Ishikawa (cell line): ENCODE data around the gene TMEM200A.

Source experiments
- CEBPB ChIP-seq: IDR thresholded peaks from 2 replicates; pipeline ENCODE4 v1.6.1; 2012
- CREB1 ChIP-seq: IDR thresholded peaks from 2 replicates; pipeline ENCODE4 v1.6.1; 2012; ENCODE audit warnings: low read depth
- EGR1 ChIP-seq: IDR thresholded peaks from 2 replicates; pipeline ENCODE4 v1.6.1; 2012
- EP300 ChIP-seq: IDR thresholded peaks from 2 replicates; pipeline ENCODE4 v1.6.1; 2012; ENCODE audit warnings: borderline replicate concordance
- FOXM1 ChIP-seq: IDR thresholded peaks from 2 replicates; pipeline ENCODE4 v1.6.1; 2012; ENCODE audit warnings: low read depth, borderline replicate concordance
- NFIC ChIP-seq: IDR thresholded peaks from 2 replicates; pipeline ENCODE4 v1.6.1; 2012
- RAD21 ChIP-seq: IDR thresholded peaks from 2 replicates; pipeline ENCODE4 v1.6.1; 2012; ENCODE audit warnings: low read depth
- TAF1 ChIP-seq: IDR thresholded peaks from 2 replicates; pipeline ENCODE4 v1.6.1; 2012; ENCODE audit warnings: low read depth, mild to moderate bottlenecking
- TCF12 ChIP-seq: IDR thresholded peaks from 2 replicates; pipeline ENCODE4 v1.6.1; 2012; ENCODE audit warnings: low read depth
- TEAD4 ChIP-seq: IDR thresholded peaks from 2 replicates; pipeline ENCODE4 v1.6.1; 2012
- YY1 ChIP-seq: IDR thresholded peaks from 2 replicates; pipeline ENCODE4 v1.6.1; 2012; ENCODE audit warnings: low read depth
- ZBTB7A ChIP-seq: IDR thresholded peaks from 2 replicates; pipeline ENCODE4 v1.6.1; 2012; ENCODE audit warnings: low read depth
- TF ChIP-seq, protein P1 (sequence below): IDR thresholded peaks from 2 replicates; pipeline ENCODE4 v1.6.1; 2012
- TF ChIP-seq, protein P2 (sequence below): IDR thresholded peaks from 2 replicates; pipeline ENCODE4 v1.6.1; 2012; ENCODE audit warnings: low read depth, mild to moderate bottlenecking
- TF ChIP-seq, protein P3 (sequence below): IDR thresholded peaks from 2 replicates; pipeline ENCODE4 v1.6.1; 2012

Gene TMEM200A

DNA sequence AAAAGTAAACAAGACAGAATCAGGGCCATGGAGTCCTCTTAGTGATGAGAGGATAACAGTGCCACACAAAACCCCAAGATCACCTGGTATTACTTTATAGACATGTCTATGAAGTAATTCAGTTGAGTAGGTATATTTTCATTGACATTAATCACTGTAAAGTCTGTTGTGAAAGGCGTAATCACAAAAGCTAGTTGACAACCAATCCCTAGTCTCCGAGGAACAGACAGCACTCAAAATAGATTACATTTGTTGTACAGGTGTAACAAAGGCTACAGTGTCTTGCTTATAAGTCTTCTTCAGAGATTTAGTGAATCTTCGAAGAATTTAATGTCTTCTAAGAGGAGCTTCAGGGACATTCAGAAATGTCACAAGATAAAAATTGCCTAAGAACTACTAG lies 120.1 kb downstream of the TMEM200A start:
- TF ChIP-seq EP300 (no peak), TAF1 (no peak), YY1 (no peak), TEAD4 (no peak), FOXM1 (no peak), CREB1 (no peak)
- TF ChIP-seq, protein P1, sequence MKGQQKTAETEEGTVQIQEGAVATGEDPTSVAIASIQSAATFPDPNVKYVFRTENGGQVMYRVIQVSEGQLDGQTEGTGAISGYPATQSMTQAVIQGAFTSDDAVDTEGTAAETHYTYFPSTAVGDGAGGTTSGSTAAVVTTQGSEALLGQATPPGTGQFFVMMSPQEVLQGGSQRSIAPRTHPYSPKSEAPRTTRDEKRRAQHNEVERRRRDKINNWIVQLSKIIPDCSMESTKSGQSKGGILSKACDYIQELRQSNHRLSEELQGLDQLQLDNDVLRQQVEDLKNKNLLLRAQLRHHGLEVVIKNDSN: no peak
- TF ChIP-seq, protein P2, sequence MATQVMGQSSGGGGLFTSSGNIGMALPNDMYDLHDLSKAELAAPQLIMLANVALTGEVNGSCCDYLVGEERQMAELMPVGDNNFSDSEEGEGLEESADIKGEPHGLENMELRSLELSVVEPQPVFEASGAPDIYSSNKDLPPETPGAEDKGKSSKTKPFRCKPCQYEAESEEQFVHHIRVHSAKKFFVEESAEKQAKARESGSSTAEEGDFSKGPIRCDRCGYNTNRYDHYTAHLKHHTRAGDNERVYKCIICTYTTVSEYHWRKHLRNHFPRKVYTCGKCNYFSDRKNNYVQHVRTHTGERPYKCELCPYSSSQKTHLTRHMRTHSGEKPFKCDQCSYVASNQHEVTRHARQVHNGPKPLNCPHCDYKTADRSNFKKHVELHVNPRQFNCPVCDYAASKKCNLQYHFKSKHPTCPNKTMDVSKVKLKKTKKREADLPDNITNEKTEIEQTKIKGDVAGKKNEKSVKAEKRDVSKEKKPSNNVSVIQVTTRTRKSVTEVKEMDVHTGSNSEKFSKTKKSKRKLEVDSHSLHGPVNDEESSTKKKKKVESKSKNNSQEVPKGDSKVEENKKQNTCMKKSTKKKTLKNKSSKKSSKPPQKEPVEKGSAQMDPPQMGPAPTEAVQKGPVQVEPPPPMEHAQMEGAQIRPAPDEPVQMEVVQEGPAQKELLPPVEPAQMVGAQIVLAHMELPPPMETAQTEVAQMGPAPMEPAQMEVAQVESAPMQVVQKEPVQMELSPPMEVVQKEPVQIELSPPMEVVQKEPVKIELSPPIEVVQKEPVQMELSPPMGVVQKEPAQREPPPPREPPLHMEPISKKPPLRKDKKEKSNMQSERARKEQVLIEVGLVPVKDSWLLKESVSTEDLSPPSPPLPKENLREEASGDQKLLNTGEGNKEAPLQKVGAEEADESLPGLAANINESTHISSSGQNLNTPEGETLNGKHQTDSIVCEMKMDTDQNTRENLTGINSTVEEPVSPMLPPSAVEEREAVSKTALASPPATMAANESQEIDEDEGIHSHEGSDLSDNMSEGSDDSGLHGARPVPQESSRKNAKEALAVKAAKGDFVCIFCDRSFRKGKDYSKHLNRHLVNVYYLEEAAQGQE: no peak
- TF ChIP-seq, protein P3, sequence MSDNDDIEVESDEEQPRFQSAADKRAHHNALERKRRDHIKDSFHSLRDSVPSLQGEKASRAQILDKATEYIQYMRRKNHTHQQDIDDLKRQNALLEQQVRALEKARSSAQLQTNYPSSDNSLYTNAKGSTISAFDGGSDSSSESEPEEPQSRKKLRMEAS: no peak

DNA sequence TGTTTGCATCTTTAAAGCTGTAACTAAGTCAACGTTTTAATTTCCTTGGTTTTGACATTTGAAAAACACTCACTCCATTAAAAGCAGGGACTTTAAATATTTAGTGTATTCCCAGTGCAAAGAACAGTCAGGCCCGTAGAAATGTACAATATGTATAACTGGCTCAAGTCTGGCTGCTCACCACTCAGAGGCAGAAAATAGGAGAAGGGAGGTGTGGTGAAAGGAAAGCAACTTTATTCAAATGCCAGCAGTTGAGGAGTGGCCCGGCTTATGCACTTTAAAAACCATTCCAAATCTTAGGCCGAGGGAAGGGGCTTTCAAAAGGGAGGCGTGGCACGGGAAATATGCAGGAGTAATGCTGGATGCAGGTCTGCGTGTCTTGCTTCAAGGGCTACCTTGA lies 120.6 kb downstream of the TMEM200A start:
- TF ChIP-seq FOXM1: no peak
- TF ChIP-seq CREB1: no peak
- no peak for TF ChIP-seq NFIC
- no peak for TF ChIP-seq TAF1
- TF ChIP-seq YY1: no peak
- TF ChIP-seq, protein P3: no peak
- no peak for TF ChIP-seq CEBPB
- no peak for TF ChIP-seq RAD21
- TF ChIP-seq TCF12: no peak

DNA sequence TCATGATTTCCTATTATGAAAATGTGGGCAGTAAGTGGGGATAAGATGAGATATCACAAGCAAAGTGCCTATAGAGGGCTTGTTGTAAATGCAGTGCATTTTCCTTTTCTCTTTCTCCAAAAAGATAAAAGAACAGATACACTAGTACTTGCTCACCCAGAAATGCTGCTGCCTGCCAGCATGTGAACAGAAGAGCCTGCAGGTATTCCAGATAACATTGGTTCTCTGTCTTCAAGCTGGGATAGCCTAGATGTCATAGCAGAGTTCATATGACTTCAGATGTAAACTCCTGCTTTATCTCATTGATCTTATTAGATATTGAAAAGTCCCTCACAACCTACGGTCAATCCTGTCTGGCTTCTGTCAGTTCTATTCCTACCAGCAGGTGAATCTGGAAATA lies 123.7 kb downstream of the TMEM200A start:
- no peak for TF ChIP-seq TEAD4
- TF ChIP-seq TCF12: no peak
- no peak for TF ChIP-seq ZBTB7A
- TF ChIP-seq YY1: no peak
- no peak for TF ChIP-seq NFIC
- TF ChIP-seq, protein P3: no peak
- no peak for TF ChIP-seq EP300
- TF ChIP-seq, protein P1: no peak
- TF ChIP-seq EGR1: no peak
- no peak for TF ChIP-seq CREB1
- no peak for TF ChIP-seq FOXM1
